SH-SY5Y (cell line): ENCODE measurements around the gene CDPF1.

Source experiments
- GATA2 ChIP-seq: IDR thresholded peaks from 2 replicates; pipeline ENCODE4 v1.6.1; 2011; ENCODE audit warnings: mild to moderate bottlenecking, low read depth, low read length
- GATA3 ChIP-seq: IDR thresholded peaks from 2 replicates; pipeline ENCODE4 v1.6.1; 2011; ENCODE audit warnings: low read depth, mild to moderate bottlenecking, low read length, moderate library complexity

- TF ChIP-seq GATA3: no peak
- no peak for TF ChIP-seq GATA2
Measured at GRCh38 chr22:46238541-46238940, 11.6 kb downstream of the CDPF1 start.
